ENCODE results near the gene PARN.
"Not testable (repeated sequence)": the region's sequence is repeated elsewhere in the genome, so short reads cannot be mapped to it uniquely, and the experiment has no call there.

Gene PARN

GRCh38 chr16:14445937-14446715 is 183.9 kb downstream of the PARN start:
- Histone ChIP-seq H3K9me3 (no peaks in the 10 kb centered on the region), H3K4me3 (no peak overlapping the region)
- in situ Hi-C loops (cut with MboI; ENCODE audit: low sequenced_read_pairs): no loop called here

GRCh38 chr16:14444979-14445810 is 184.9 kb downstream of the PARN start:
- in situ Hi-C loops (cut with MboI; ENCODE audit: low sequenced_read_pairs): no loop called here
- Histone ChIP-seq H3K4me3 (no peak overlapping the region), H3K27me3 (ENCODE audit: low read depth) (no peaks in the 10 kb centered on the region), H3K9me3 (no peaks in the 10 kb centered on the region), H3K36me3 (replicated peaks) (peaks cover 5% of the 10 kb centered on the region; the same call in 1 of the 2 replicates), H3K4me1 (no peaks in the 10 kb centered on the region)
- DNase-seq (ENCODE audit: low spot score in 2 of 2): no peak

More at GRCh38 chr16:14445937-14446715, 183.9 kb downstream of the PARN start:
- DNase-seq (ENCODE audit: low spot score in 2 of 2): no peak
- Histone ChIP-seq H3K27me3 (ENCODE audit: low read depth) (no peaks in the 10 kb centered on the region), H3K36me3 (replicated peaks) (peaks cover 5% of the 10 kb centered on the region; the same call in 1 of the 2 replicates), H3K4me1 (no peaks in the 10 kb centered on the region)

GRCh38 chr16:14441533-14441932 is 188.5 kb downstream of the PARN start:
- H3K9me3 ChIP-seq; in situ Hi-C loops (cut with MboI; ENCODE audit: low sequenced_read_pairs); H3K4me1 ChIP-seq; H3K27me3 ChIP-seq (ENCODE audit: low read depth); H3K4me3 ChIP-seq; DNase-seq (ENCODE audit: low spot score in 2 of 2); H3K36me3 ChIP-seq (replicated peaks): not testable (repeated sequence)

- in situ Hi-C loops (cut with MboI; ENCODE audit: low sequenced_read_pairs): no loop called here
- DNase-seq (ENCODE audit: low spot score in 2 of 2): no peak
- H3K4me1 ChIP-seq: no peaks in the 10 kb centered on the region
- no peaks in the 10 kb centered on the region for H3K9me3 ChIP-seq
- H3K27me3 ChIP-seq (ENCODE audit: low read depth): no peaks in the 10 kb centered on the region
- H3K36me3 ChIP-seq (replicated peaks): no peaks in the 10 kb centered on the region; the same call in 1 of the 2 replicates
- H3K4me3 ChIP-seq: no peak overlapping the region
Measured at GRCh38 chr16:14438256-14438655, 191.8 kb downstream of the PARN start.

- Histone ChIP-seq H3K4me1 (no peaks in the 10 kb centered on the region), H3K27me3 (ENCODE audit: low read depth) (no peaks in the 10 kb centered on the region), H3K4me3 (no peak overlapping the region), H3K9me3 (no peaks in the 10 kb centered on the region), H3K36me3 (replicated peaks) (no peaks in the 10 kb centered on the region; the same call in 1 of the 2 replicates)
- in situ Hi-C loops (cut with MboI; ENCODE audit: low sequenced_read_pairs): no loop called here
- DNase-seq (ENCODE audit: low spot score in 2 of 2): no peak
Measured at GRCh38 chr16:14437426-14437825, 192.6 kb downstream of the PARN start.

- in situ Hi-C loops (cut with MboI; ENCODE audit: low sequenced_read_pairs): no loop called here
- Histone ChIP-seq H3K27me3 (ENCODE audit: low read depth) (no peaks in the 10 kb centered on the region), H3K9me3 (no peaks in the 10 kb centered on the region), H3K4me1 (no peaks in the 10 kb centered on the region), H3K4me3 (no peak overlapping the region), H3K36me3 (replicated peaks) (no peaks in the 10 kb centered on the region; the same call in 1 of the 2 replicates)
- DNase-seq (ENCODE audit: low spot score in 2 of 2): no peak
Measured at GRCh38 chr16:14436401-14436955, 193.6 kb downstream of the PARN start.

- H3K4me3 ChIP-seq: no peak overlapping the region
- H3K36me3 ChIP-seq (replicated peaks): no peaks in the 10 kb centered on the region; the same call in 1 of the 2 replicates
- no peaks in the 10 kb centered on the region for H3K4me1 ChIP-seq
- no peak for DNase-seq (ENCODE audit: low spot score in 2 of 2)
- no peaks in the 10 kb centered on the region for H3K27me3 ChIP-seq (ENCODE audit: low read depth)
- no peaks in the 10 kb centered on the region for H3K9me3 ChIP-seq
- in situ Hi-C loops (cut with MboI; ENCODE audit: low sequenced_read_pairs): no loop called here
Measured at GRCh38 chr16:14434860-14435259, 195.2 kb downstream of the PARN start.

- H3K36me3 ChIP-seq (replicated peaks); in situ Hi-C loops (cut with MboI; ENCODE audit: low sequenced_read_pairs); H3K9me3 ChIP-seq; H3K4me3 ChIP-seq; DNase-seq (ENCODE audit: low spot score in 2 of 2); H3K27me3 ChIP-seq (ENCODE audit: low read depth); H3K4me1 ChIP-seq: not testable (repeated sequence)
Measured at GRCh38 chr16:14428971-14429637, 201.0 kb downstream of the PARN start.

- Histone ChIP-seq H3K9me3 (no peaks in the 10 kb centered on the region), H3K4me1 (peaks cover 7% of the 10 kb centered on the region)
Measured at GRCh38 chr16:14428043-14428442, 202.0 kb downstream of the PARN start.

GRCh38 chr16:14427371-14427948 is 202.6 kb downstream of the PARN start:
- no peaks in the 10 kb centered on the region for H3K9me3 ChIP-seq
- DNase-seq (ENCODE audit: low spot score in 2 of 2): no peak
- H3K4me1 ChIP-seq: peaks cover 7% of the 10 kb centered on the region
- H3K27me3 ChIP-seq (ENCODE audit: low read depth): no peaks in the 10 kb centered on the region
- H3K36me3 ChIP-seq (replicated peaks): no peaks in the 10 kb centered on the region
- in situ Hi-C loops (cut with MboI; ENCODE audit: low sequenced_read_pairs): no loop called here
- H3K4me3 ChIP-seq: no peak overlapping the region

More at GRCh38 chr16:14428043-14428442, 202.0 kb downstream of the PARN start:
- in situ Hi-C loops (cut with MboI; ENCODE audit: low sequenced_read_pairs): no loop called here
- Histone ChIP-seq H3K27me3 (ENCODE audit: low read depth) (no peaks in the 10 kb centered on the region), H3K36me3 (replicated peaks) (no peaks in the 10 kb centered on the region), H3K4me3 (no peak overlapping the region)
- DNase-seq (ENCODE audit: low spot score in 2 of 2): no peak

- in situ Hi-C loops (cut with MboI; ENCODE audit: low sequenced_read_pairs): no loop called here
- H3K4me1 ChIP-seq: peaks cover 7% of the 10 kb centered on the region
- no peaks in the 10 kb centered on the region for H3K9me3 ChIP-seq
- no peaks in the 10 kb centered on the region for H3K27me3 ChIP-seq (ENCODE audit: low read depth)
- H3K36me3 ChIP-seq (replicated peaks): no peaks in the 10 kb centered on the region
- no peak for DNase-seq (ENCODE audit: low spot score in 2 of 2)
- no peak overlapping the region for H3K4me3 ChIP-seq
Measured at GRCh38 chr16:14424595-14424994, 205.5 kb downstream of the PARN start.

- no peaks in the 10 kb centered on the region for H3K36me3 ChIP-seq (replicated peaks)
- in situ Hi-C loops (cut with MboI; ENCODE audit: low sequenced_read_pairs): no loop called here
- no peak overlapping the region for H3K4me3 ChIP-seq
- H3K27me3 ChIP-seq (ENCODE audit: low read depth): no peaks in the 10 kb centered on the region
- peaks cover 7% of the 10 kb centered on the region for H3K4me1 ChIP-seq
- no peaks in the 10 kb centered on the region for H3K9me3 ChIP-seq
- no peak for DNase-seq (ENCODE audit: low spot score in 2 of 2)
Measured at GRCh38 chr16:14423344-14423743, 206.7 kb downstream of the PARN start.

Measured in HAP-1 (cell line).